Measurements from ENCODE around the gene FKBP5.

Gene FKBP5

GRCh38 chr6:35707714-35708407, 19.1 kb upstream of the FKBP5 start:
- WGBS, 2 donors (ENCODE audit: extremely low coverage in 2 of 2, insufficient read length in 2 of 2, insufficient replicate concordance in 1 of 2), result no CpG with 5 or more reads among the region's 4 CpGs
- Histone ChIP-seq H2BK12ac (ENCODE audit: low read length) (no peak overlapping the region), H3K4me2 (ENCODE audit: insufficient read depth, low read length, poor library complexity, severe bottlenecking) (no peak overlapping the region), H3K9ac (ENCODE audit: low read depth, low read length, poor library complexity) (no peak overlapping the region), H3K4ac (ENCODE audit: low read length) (no peak overlapping the region), H3K18ac (ENCODE audit: low read length) (no peak overlapping the region), H3K9me3 (replicated peaks in 1 of 2; ENCODE audit: control insufficient read depth in 2 of 2, insufficient read depth in 1 of 2, low read depth in 1 of 2, low read length in 2 of 2) (peaks cover 0 to 6% of the 10 kb centered on the region in 2 donors), H3K4me3 (ENCODE audit: low read length in 2 of 2) (no peak overlapping the region), H4K91ac (ENCODE audit: low read depth, low read length, poor library complexity) (no peak overlapping the region), H3K27ac (replicated peaks; ENCODE audit: low read length) (no peak overlapping the region), H4K8ac (ENCODE audit: low read depth, low read length) (no peak overlapping the region), H3K4me1 (ENCODE audit: control insufficient read depth in 2 of 2, insufficient read depth in 1 of 2, low read depth in 1 of 2, low read length in 2 of 2) (no peaks in the 10 kb centered on the region), H3K36me3 (replicated peaks in 1 of 2; ENCODE audit: control insufficient read depth in 2 of 2, insufficient read depth in 2 of 2, low read length in 2 of 2) (no peaks in the 10 kb centered on the region), H2BK5ac (ENCODE audit: low read length) (no peak overlapping the region), H2BK15ac (ENCODE audit: low read length) (no peak overlapping the region), H2AK5ac (ENCODE audit: low read depth, low read length) (no peak overlapping the region), H3K79me1 (ENCODE audit: low read depth, low read length) (no peaks in the 10 kb centered on the region), H3K23ac (ENCODE audit: low read depth, low read length, poor library complexity) (no peak overlapping the region), H2BK120ac (ENCODE audit: low read depth, low read length) (no peak overlapping the region), H3K27me3 (ENCODE audit: control insufficient read depth in 3 of 3, insufficient read depth in 3 of 3, low read depth in 1 of 3, low read length in 3 of 3) (no peaks in the 10 kb centered on the region), H2AFZ (ENCODE audit: low read length) (no peak overlapping the region), H3K14ac (ENCODE audit: low read length) (no peak overlapping the region)
- no peak for DNase-seq (ENCODE audit: low spot score)

DNA sequence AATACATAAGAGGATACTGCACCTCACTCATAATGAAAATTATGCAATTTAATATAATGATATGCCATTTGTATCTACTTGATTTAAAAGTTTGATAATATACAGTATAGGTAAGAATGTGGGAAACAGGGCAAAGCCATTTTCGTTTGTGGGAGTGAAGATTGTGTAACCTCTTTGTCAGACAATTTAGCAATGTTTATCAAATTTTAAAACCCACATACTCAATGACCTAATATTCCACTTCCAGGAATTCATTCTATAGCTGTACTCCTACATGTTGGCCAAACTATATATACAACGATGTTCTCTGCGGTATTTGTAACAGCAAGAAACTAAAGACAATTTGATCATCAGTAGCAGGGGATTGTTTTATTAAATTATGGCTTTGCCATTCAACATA, 17.8 kb upstream of the FKBP5 start:
- Histone ChIP-seq H2BK12ac (ENCODE audit: low read length) (no peak overlapping the region), H3K27ac (replicated peaks; ENCODE audit: low read length) (no peak overlapping the region), H2BK5ac (ENCODE audit: low read length) (no peak overlapping the region), H3K4me1 (ENCODE audit: control insufficient read depth in 2 of 2, insufficient read depth in 1 of 2, low read depth in 1 of 2, low read length in 2 of 2) (no peaks in the 10 kb centered on the region), H4K8ac (ENCODE audit: low read depth, low read length) (no peak overlapping the region), H3K9me3 (replicated peaks in 1 of 2; ENCODE audit: control insufficient read depth in 2 of 2, insufficient read depth in 1 of 2, low read depth in 1 of 2, low read length in 2 of 2) (peaks cover 0 to 6% of the 10 kb centered on the region in 2 donors), H2BK15ac (ENCODE audit: low read length) (no peak overlapping the region), H3K79me1 (ENCODE audit: low read depth, low read length) (no peaks in the 10 kb centered on the region), H3K4me2 (ENCODE audit: insufficient read depth, low read length, poor library complexity, severe bottlenecking) (no peak overlapping the region), H2AK5ac (ENCODE audit: low read depth, low read length) (no peak overlapping the region), H3K36me3 (replicated peaks in 1 of 2; ENCODE audit: control insufficient read depth in 2 of 2, insufficient read depth in 2 of 2, low read length in 2 of 2) (no peaks in the 10 kb centered on the region), H3K9ac (ENCODE audit: low read depth, low read length, poor library complexity) (no peak overlapping the region), H2BK120ac (ENCODE audit: low read depth, low read length) (no peak overlapping the region), H3K18ac (ENCODE audit: low read length) (no peak overlapping the region), H2AFZ (ENCODE audit: low read length) (no peak overlapping the region), H3K14ac (ENCODE audit: low read length) (no peak overlapping the region), H3K23ac (ENCODE audit: low read depth, low read length, poor library complexity) (no peak overlapping the region), H3K4ac (ENCODE audit: low read length) (no peak overlapping the region), H3K4me3 (ENCODE audit: low read length in 2 of 2) (no peak overlapping the region), H4K91ac (ENCODE audit: low read depth, low read length, poor library complexity) (no peak overlapping the region), H3K27me3 (ENCODE audit: control insufficient read depth in 3 of 3, insufficient read depth in 3 of 3, low read depth in 1 of 3, low read length in 3 of 3) (no peaks in the 10 kb centered on the region)
- no CpG with 5 or more reads among the region's 3 CpGs for whole genome bisulfite sequencing, 2 donors (ENCODE audit: extremely low coverage in 2 of 2, insufficient read length in 2 of 2, insufficient replicate concordance in 1 of 2)
- DNase-seq (ENCODE audit: low spot score), result no peak

DNA sequence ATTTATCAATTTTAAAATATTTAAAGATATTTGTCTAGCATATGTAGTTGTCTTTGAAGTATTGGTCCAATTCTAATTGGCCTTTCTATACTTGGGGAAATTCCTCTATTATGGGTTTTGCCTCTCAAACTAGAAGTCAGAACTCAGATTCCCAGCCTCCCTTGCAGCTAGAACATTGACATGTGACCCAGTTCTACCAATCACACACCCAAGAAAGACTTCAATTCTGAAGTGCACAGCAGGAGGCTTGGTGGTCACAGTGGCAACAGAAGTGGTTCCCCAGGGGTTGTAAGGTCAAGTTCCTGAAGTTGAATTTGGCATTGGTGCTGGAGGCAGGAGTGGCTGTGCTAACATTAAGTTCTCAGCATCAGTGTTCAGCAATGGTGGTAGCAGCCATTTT, 14.8 kb upstream of the FKBP5 start:
- no peak overlapping the region for H3K14ac ChIP-seq (ENCODE audit: low read length)
- H2AFZ ChIP-seq (ENCODE audit: low read length), result peak overlapping the region; percentile 33
- H3K4me1 ChIP-seq (ENCODE audit: control insufficient read depth in 2 of 2, insufficient read depth in 1 of 2, low read depth in 1 of 2, low read length in 2 of 2), result no peaks in the 10 kb centered on the region
- no peak overlapping the region for H2AK5ac ChIP-seq (ENCODE audit: low read depth, low read length)
- H2BK120ac ChIP-seq (ENCODE audit: low read depth, low read length), result no peak overlapping the region
- H3K18ac ChIP-seq (ENCODE audit: low read length), result no peak overlapping the region
- no peak overlapping the region for H2BK12ac ChIP-seq (ENCODE audit: low read length)
- H3K9me3 ChIP-seq (replicated peaks in 1 of 2; ENCODE audit: control insufficient read depth in 2 of 2, insufficient read depth in 1 of 2, low read depth in 1 of 2, low read length in 2 of 2), result peaks cover 0 to 6% of the 10 kb centered on the region in 2 donors
- H4K8ac ChIP-seq (ENCODE audit: low read depth, low read length), result no peak overlapping the region
- H3K36me3 ChIP-seq (replicated peaks in 1 of 2; ENCODE audit: control insufficient read depth in 2 of 2, insufficient read depth in 2 of 2, low read length in 2 of 2), result no peaks in the 10 kb centered on the region
- no peaks in the 10 kb centered on the region for H3K79me1 ChIP-seq (ENCODE audit: low read depth, low read length)
- H3K4me2 ChIP-seq (ENCODE audit: insufficient read depth, low read length, poor library complexity, severe bottlenecking), result no peak overlapping the region
- no peak overlapping the region for H2BK5ac ChIP-seq (ENCODE audit: low read length)
- no peak overlapping the region for H3K4ac ChIP-seq (ENCODE audit: low read length)
- H3K9ac ChIP-seq (ENCODE audit: low read depth, low read length, poor library complexity), result no peak overlapping the region
- H3K27ac ChIP-seq (replicated peaks; ENCODE audit: low read length), result no peak overlapping the region
- H3K4me3 ChIP-seq (ENCODE audit: low read length in 2 of 2), result peak overlapping the region in 1 of 2 donors; percentile 3
- no peak overlapping the region for H4K91ac ChIP-seq (ENCODE audit: low read depth, low read length, poor library complexity)
- H3K27me3 ChIP-seq (ENCODE audit: control insufficient read depth in 3 of 3, insufficient read depth in 3 of 3, low read depth in 1 of 3, low read length in 3 of 3), result no peaks in the 10 kb centered on the region
- no peak for DNase-seq (ENCODE audit: low spot score)
- H2BK15ac ChIP-seq (ENCODE audit: low read length), result no peak overlapping the region
- no peak overlapping the region for H3K23ac ChIP-seq (ENCODE audit: low read depth, low read length, poor library complexity)

DNA sequence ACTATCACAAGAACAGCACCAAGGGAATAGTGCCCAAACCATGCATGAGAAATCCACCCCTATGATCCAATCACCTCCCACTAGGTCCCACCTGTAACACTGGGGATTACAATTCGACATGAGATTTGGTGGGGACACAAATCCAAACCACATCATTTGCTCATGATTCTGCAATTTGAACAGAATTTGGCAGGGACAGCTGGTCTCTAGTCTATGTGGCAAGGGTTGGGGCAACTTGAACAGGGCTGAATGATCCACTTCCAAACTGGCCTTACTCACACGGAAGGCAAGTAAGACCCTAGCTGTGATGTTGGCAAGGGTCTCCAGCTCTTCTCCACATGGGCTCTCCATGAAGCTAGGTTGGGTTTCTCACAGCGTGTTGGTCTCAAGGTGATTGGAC, 10.1 kb upstream of the FKBP5 start:
- peaks cover 0 to 12% of the 10 kb centered on the region in 2 donors for H3K9me3 ChIP-seq (replicated peaks in 1 of 2; ENCODE audit: control insufficient read depth in 2 of 2, insufficient read depth in 1 of 2, low read depth in 1 of 2, low read length in 2 of 2)
- no peak overlapping the region for H4K8ac ChIP-seq (ENCODE audit: low read depth, low read length)
- H3K4me1 ChIP-seq (ENCODE audit: control insufficient read depth in 2 of 2, insufficient read depth in 1 of 2, low read depth in 1 of 2, low read length in 2 of 2), result no peaks in the 10 kb centered on the region
- no peak overlapping the region for H2BK5ac ChIP-seq (ENCODE audit: low read length)
- H3K27ac ChIP-seq (replicated peaks; ENCODE audit: low read length), result no peak overlapping the region
- H3K14ac ChIP-seq (ENCODE audit: low read length), result no peak overlapping the region
- no peak for DNase-seq (ENCODE audit: low spot score)
- H3K4me3 ChIP-seq (ENCODE audit: low read length in 2 of 2), result no peak overlapping the region
- H4K91ac ChIP-seq (ENCODE audit: low read depth, low read length, poor library complexity), result no peak overlapping the region
- no peaks in the 10 kb centered on the region for H3K27me3 ChIP-seq (ENCODE audit: control insufficient read depth in 3 of 3, insufficient read depth in 3 of 3, low read depth in 1 of 3, low read length in 3 of 3)
- no peak overlapping the region for H3K4ac ChIP-seq (ENCODE audit: low read length)
- H3K23ac ChIP-seq (ENCODE audit: low read depth, low read length, poor library complexity), result no peak overlapping the region
- no peak overlapping the region for H3K9ac ChIP-seq (ENCODE audit: low read depth, low read length, poor library complexity)
- H3K18ac ChIP-seq (ENCODE audit: low read length), result no peak overlapping the region
- WGBS, 2 donors (ENCODE audit: extremely low coverage in 2 of 2, insufficient read length in 2 of 2, insufficient replicate concordance in 1 of 2), result no CpG with 5 or more reads among the region's 3 CpGs
- no peak overlapping the region for H2BK12ac ChIP-seq (ENCODE audit: low read length)
- no peaks in the 10 kb centered on the region for H3K36me3 ChIP-seq (replicated peaks in 1 of 2; ENCODE audit: control insufficient read depth in 2 of 2, insufficient read depth in 2 of 2, low read length in 2 of 2)
- no peak overlapping the region for H2AK5ac ChIP-seq (ENCODE audit: low read depth, low read length)
- H3K4me2 ChIP-seq (ENCODE audit: insufficient read depth, low read length, poor library complexity, severe bottlenecking), result no peak overlapping the region
- H2BK15ac ChIP-seq (ENCODE audit: low read length), result no peak overlapping the region
- H2AFZ ChIP-seq (ENCODE audit: low read length), result no peak overlapping the region
- no peak overlapping the region for H2BK120ac ChIP-seq (ENCODE audit: low read depth, low read length)
- no peaks in the 10 kb centered on the region for H3K79me1 ChIP-seq (ENCODE audit: low read depth, low read length)

All from neuronal stem cell (in vitro differentiated cells).